ENCODE measurements around the gene TULP3. TPM values are rescaled to one million over a fixed set of nuclear protein-coding genes. Genes with fewer than 3 reads are reported as not detected.

TULP3 gene
- total RNA-seq, 2 donors from 2014 or later, result 6.9 to 7.8 TPM

- Histone ChIP-seq H3K4me3 (no peak overlapping the region), H3K27ac (no peak overlapping the region), H3K27me3 (no peaks in the 10 kb centered on the region), H3K36me3 (replicated peaks in 1 of 2; ENCODE audit: insufficient read depth in 1 of 2, low read depth in 2 of 2) (peaks cover 0 to 4% of the 10 kb centered on the region in 2 donors), H3K4me1 (no peaks in the 10 kb centered on the region), H3K9me3 (no peaks in the 10 kb centered on the region)
- no peak for DNase-seq
- WGBS, 2 donors, result 92 to 100% methylated on average over 2 of the region's 2 CpGs
- no peak for ATAC-seq
- intact Hi-C loops (cut with DNase I), result no loop called here
- TF ChIP-seq POLR2A (IDR thresholded peaks at IDR 0.05) (no peak), CTCF (IDR thresholded peaks at IDR 0.05) (no peak)
These were observed 31.6 kb downstream of the TULP3 start for GRCh38 chr12:2922329-2922728.

- Histone ChIP-seq H3K4me1 (no peaks in the 10 kb centered on the region), H3K36me3 (replicated peaks in 1 of 2; ENCODE audit: insufficient read depth in 1 of 2, low read depth in 2 of 2) (peaks cover 0 to 4% of the 10 kb centered on the region in 2 donors), H3K27me3 (no peaks in the 10 kb centered on the region), H3K27ac (no peak overlapping the region), H3K4me3 (no peak overlapping the region), H3K9me3 (no peaks in the 10 kb centered on the region)
- ATAC-seq, result no peak
- no peak for DNase-seq
- WGBS, 2 donors, result 94 to 95% methylated on average over 9 of the region's 9 CpGs
- TF ChIP-seq CTCF (IDR thresholded peaks at IDR 0.05) (no peak), POLR2A (IDR thresholded peaks at IDR 0.05) (no peak)
- intact Hi-C loops (cut with DNase I), result no loop called here
These were observed 32.4 kb downstream of the TULP3 start for GRCh38 chr12:2923057-2923456.

GRCh38 chr12:2924019-2924418 lies 33.3 kb downstream of the TULP3 start:
- DNase-seq (no peak), ATAC-seq (no peak)
- Histone ChIP-seq H3K9me3 (no peaks in the 10 kb centered on the region), H3K27ac (no peak overlapping the region), H3K36me3 (replicated peaks in 1 of 2; ENCODE audit: insufficient read depth in 1 of 2, low read depth in 2 of 2) (peaks cover 0 to 4% of the 10 kb centered on the region in 2 donors), H3K4me3 (no peak overlapping the region), H3K4me1 (no peaks in the 10 kb centered on the region), H3K27me3 (no peaks in the 10 kb centered on the region)
- intact Hi-C loops (cut with DNase I), result no loop called here
- WGBS, 2 donors, result 77 to 79% methylated on average over 3 of the region's 3 CpGs
- TF ChIP-seq CTCF (IDR thresholded peaks at IDR 0.05) (no peak), POLR2A (IDR thresholded peaks at IDR 0.05) (no peak)

- Histone ChIP-seq H3K27me3 (no peaks in the 10 kb centered on the region), H3K36me3 (replicated peaks in 1 of 2; ENCODE audit: insufficient read depth in 1 of 2, low read depth in 2 of 2) (peaks cover 0 to 4% of the 10 kb centered on the region in 2 donors), H3K4me3 (no peak overlapping the region), H3K9me3 (no peaks in the 10 kb centered on the region), H3K27ac (no peak overlapping the region), H3K4me1 (no peaks in the 10 kb centered on the region)
- 84 to 90% methylated on average over 6 of the region's 6 CpGs for WGBS, 2 donors
- ATAC-seq, result no peak
- intact Hi-C loops (cut with DNase I), result no loop called here
- no peak for TF ChIP-seq POLR2A (IDR thresholded peaks at IDR 0.05)
- TF ChIP-seq CTCF (IDR thresholded peaks at IDR 0.05), result no peak
- no peak for DNase-seq
These were observed 34.8 kb downstream of the TULP3 start for GRCh38 chr12:2925322-2925995.

- intact Hi-C loops (cut with DNase I), result no loop called here
- DNase-seq (no peak), ATAC-seq (no peak)
- no peaks in the 10 kb centered on the region for H3K27me3 ChIP-seq
- peaks cover 0 to 17% of the 10 kb centered on the region in 2 donors for H3K36me3 ChIP-seq (replicated peaks in 1 of 2; ENCODE audit: insufficient read depth in 1 of 2, low read depth in 2 of 2)
- no peaks in the 10 kb centered on the region for H3K4me1 ChIP-seq
- H3K4me3 ChIP-seq, result no peak overlapping the region
- H3K27ac ChIP-seq, result no peak overlapping the region
- TF ChIP-seq POLR2A (IDR thresholded peaks at IDR 0.05), result no peak
- TF ChIP-seq CTCF (IDR thresholded peaks at IDR 0.05), result no peak
- WGBS, 2 donors, result 81 to 82% methylated on average over 8 of the region's 8 CpGs
- H3K9me3 ChIP-seq, result no peaks in the 10 kb centered on the region
These were observed 40.2 kb downstream of the TULP3 start for GRCh38 chr12:2930865-2931264.
